Osteoblast (primary cell): Measurements from ENCODE around the gene ME2. TPM values are rescaled to one million over a fixed set of nuclear protein-coding genes. Genes with fewer than 3 reads are reported as not detected.

Experiments
- DNase-seq: peaks from one replicate; pipeline ENCODE4 v3.0.0; 2011; ENCODE audit warnings: low spot score, mixed read lengths; ENCODE audit not compliant: insufficient read length; ENCODE audit errors: missing footprints
- H2AFZ ChIP-seq: 2 replicates; pipeline ENCODE4 v1.6.0; 2011; ENCODE audit warnings: mild to moderate bottlenecking, low read length
- H3K27ac ChIP-seq: 2 replicates; pipeline ENCODE4 v1.5.1; 2011; ENCODE audit warnings: mild to moderate bottlenecking, low read depth, low read length, moderate library complexity
- H3K27me3 ChIP-seq: 2 replicates; pipeline ENCODE4 v1.6.0; 2012; ENCODE audit warnings: mild to moderate bottlenecking, control low read depth, inconsistent platforms, low read length, moderate library complexity; ENCODE audit not compliant: insufficient read depth
- H3K36me3 ChIP-seq: 2 replicates; pipeline ENCODE4 v1.5.1; 2011; ENCODE audit warnings: mild to moderate bottlenecking, low read length, control low read depth, moderate library complexity; ENCODE audit not compliant: insufficient read depth
- H3K4me1 ChIP-seq: 2 replicates; pipeline ENCODE4 v1.5.1; 2011; ENCODE audit warnings: mild to moderate bottlenecking, low read length, control low read depth, moderate library complexity; ENCODE audit not compliant: insufficient read depth
- H3K4me2 ChIP-seq: 2 replicates; pipeline ENCODE4 v1.6.0; 2011; ENCODE audit warnings: mild to moderate bottlenecking, low read length; ENCODE audit not compliant: insufficient read depth
- H3K4me3 ChIP-seq: fragments of 200-600 bp; sonication (generic); 3 replicates; pipeline ENCODE4 v1.5.1; 2012; ENCODE audit warnings: mild to moderate bottlenecking, low read length, inconsistent platforms; ENCODE audit not compliant: insufficient read depth
- H3K79me2 ChIP-seq: 2 replicates; pipeline ENCODE4 v1.6.0; 2012; ENCODE audit warnings: mild to moderate bottlenecking, low read length, control low read depth, inconsistent platforms; ENCODE audit not compliant: insufficient read depth
- H3K9me3 ChIP-seq: 2 replicates; pipeline ENCODE4 v1.5.1; 2011; ENCODE audit warnings: low read depth, low read length, control low read depth
- H4K20me1 ChIP-seq: 2 replicates; pipeline ENCODE4 v1.6.0; 2012; ENCODE audit warnings: mild to moderate bottlenecking, low read length, control low read depth; ENCODE audit not compliant: insufficient read depth
- total RNA-seq: library from RNA; depleted of rRNA; stranded (reverse); fragments of >200 nt; gene quantifications from 2 replicates; pipeline ENCODE4 v1.2.3, GENCODE V29; 2012
- TF ChIP-seq, protein P1 (sequence below): IDR thresholded peaks from 2 replicates; pipeline ENCODE4 v1.5.1; 2011; ENCODE audit warnings: mild to moderate bottlenecking, low read depth, low read length, moderate library complexity; ENCODE audit errors: extremely low read depth

The ME2 gene
- total RNA-seq, 1 donor: 38.0 TPM

DNA sequence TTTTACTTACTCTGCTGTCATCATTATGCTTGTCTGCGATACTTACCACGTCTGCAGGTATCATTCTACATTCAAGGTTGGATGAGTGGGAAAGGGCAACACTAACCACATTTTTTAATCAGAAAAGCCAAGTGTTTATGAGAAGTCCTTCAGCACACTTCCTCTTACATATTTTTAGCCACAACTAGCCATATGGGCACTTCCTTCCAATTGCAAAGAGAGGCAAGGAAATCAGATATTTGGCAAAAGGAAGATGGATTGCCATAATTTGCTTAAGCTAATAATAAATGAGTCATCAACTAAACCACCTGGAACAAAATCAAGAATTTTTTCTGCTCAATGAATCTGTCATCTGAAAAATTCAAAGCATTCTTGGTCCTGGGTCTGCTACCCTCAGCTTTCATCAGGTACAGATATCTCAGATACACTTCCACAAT, 42.4 kb upstream of the ME2 start:
- no peak for DNase-seq
- Histone ChIP-seq H4K20me1 (no peaks in the 10 kb centered on the region), H3K4me2 (no peak overlapping the region), H3K4me1 (peaks cover 2% of the 10 kb centered on the region), H3K27me3 (peaks cover 4% of the 10 kb centered on the region), H3K9me3 (no peaks in the 10 kb centered on the region), H3K79me2 (no peaks in the 10 kb centered on the region), H3K36me3 (no peaks in the 10 kb centered on the region), H3K4me3 (no peak overlapping the region), H2AFZ (no peak overlapping the region), H3K27ac (no peak overlapping the region)
- TF ChIP-seq, protein P1, sequence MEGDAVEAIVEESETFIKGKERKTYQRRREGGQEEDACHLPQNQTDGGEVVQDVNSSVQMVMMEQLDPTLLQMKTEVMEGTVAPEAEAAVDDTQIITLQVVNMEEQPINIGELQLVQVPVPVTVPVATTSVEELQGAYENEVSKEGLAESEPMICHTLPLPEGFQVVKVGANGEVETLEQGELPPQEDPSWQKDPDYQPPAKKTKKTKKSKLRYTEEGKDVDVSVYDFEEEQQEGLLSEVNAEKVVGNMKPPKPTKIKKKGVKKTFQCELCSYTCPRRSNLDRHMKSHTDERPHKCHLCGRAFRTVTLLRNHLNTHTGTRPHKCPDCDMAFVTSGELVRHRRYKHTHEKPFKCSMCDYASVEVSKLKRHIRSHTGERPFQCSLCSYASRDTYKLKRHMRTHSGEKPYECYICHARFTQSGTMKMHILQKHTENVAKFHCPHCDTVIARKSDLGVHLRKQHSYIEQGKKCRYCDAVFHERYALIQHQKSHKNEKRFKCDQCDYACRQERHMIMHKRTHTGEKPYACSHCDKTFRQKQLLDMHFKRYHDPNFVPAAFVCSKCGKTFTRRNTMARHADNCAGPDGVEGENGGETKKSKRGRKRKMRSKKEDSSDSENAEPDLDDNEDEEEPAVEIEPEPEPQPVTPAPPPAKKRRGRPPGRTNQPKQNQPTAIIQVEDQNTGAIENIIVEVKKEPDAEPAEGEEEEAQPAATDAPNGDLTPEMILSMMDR: no peak

DNA sequence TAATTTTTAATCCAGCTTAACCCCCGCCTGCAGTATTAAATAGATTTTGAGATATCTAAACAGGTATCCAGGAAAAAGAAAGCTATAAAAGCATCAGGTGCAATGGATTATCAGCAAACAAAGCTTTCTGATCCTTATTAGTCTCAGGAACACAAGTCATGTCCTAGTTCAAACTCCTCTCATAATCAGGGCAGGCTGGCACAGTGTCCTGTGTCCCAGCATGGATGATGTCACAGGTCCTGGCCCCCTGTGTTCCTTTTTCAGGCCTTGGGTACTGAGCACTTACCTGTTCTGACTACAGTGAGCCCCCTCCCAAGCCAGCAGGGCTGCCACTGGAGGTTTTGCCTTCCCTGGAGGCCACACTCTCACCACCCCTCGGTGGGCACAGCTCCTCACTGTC, 39.6 kb upstream of the ME2 start:
- no peak overlapping the region for H3K4me2 ChIP-seq
- H2AFZ ChIP-seq: no peak overlapping the region
- no peak overlapping the region for H3K4me3 ChIP-seq
- H4K20me1 ChIP-seq: no peaks in the 10 kb centered on the region
- no peaks in the 10 kb centered on the region for H3K36me3 ChIP-seq
- TF ChIP-seq, protein P1: no peak
- DNase-seq: no peak
- H3K4me1 ChIP-seq: peaks cover 2% of the 10 kb centered on the region
- H3K27me3 ChIP-seq: peaks cover 4% of the 10 kb centered on the region
- no peaks in the 10 kb centered on the region for H3K9me3 ChIP-seq
- H3K27ac ChIP-seq: no peak overlapping the region
- no peaks in the 10 kb centered on the region for H3K79me2 ChIP-seq

DNA sequence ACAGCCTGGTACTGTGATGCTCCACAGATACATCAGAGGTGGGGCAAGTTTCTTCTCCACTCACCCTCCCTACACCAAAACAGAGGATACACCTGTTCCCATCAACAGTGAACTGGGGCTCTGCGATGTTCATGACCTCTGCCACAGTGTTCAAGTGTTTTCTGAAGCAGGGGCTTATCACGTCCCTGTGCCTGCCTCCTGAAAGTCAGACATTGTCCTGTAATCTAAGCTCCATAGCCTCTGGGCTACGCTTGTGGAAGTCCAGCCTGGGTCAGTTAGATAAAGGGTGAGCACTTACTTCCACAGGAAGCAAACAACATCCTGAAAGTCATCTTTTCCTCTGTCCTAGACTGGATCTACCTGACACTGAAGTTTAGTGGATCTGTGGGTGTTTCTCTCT, 38.9 kb upstream of the ME2 start:
- no peak overlapping the region for H3K27ac ChIP-seq
- TF ChIP-seq, protein P1: no peak
- no peak for DNase-seq
- H4K20me1 ChIP-seq: no peaks in the 10 kb centered on the region
- no peaks in the 10 kb centered on the region for H3K9me3 ChIP-seq
- no peaks in the 10 kb centered on the region for H3K79me2 ChIP-seq
- no peak overlapping the region for H2AFZ ChIP-seq
- H3K27me3 ChIP-seq: peaks cover 4% of the 10 kb centered on the region
- no peaks in the 10 kb centered on the region for H3K36me3 ChIP-seq
- H3K4me1 ChIP-seq: peaks cover 2% of the 10 kb centered on the region
- no peak overlapping the region for H3K4me3 ChIP-seq
- H3K4me2 ChIP-seq: no peak overlapping the region

DNA sequence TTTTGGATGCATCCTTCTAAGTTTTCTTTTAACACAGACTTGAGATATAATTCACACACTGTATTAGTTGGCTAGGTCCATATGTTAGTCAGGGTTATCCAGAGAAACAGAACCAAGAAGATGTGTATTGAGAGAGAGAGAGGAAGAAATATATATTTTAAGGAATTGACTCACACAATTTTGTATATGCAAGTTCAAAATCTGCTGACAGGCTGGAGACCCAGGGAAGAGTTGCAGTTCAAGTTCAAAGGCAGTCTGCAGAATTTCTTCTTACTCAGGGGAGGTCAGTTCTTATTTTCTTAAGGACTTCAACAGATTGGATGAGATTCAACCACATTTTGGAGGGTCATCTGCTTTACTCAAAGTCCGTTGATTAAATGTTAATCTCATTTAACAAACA, 36.1 kb upstream of the ME2 start:
- TF ChIP-seq, protein P1: no peak
- H3K4me3 ChIP-seq: no peak overlapping the region
- no peak overlapping the region for H2AFZ ChIP-seq
- DNase-seq: no peak
- peaks cover 4% of the 10 kb centered on the region for H3K27me3 ChIP-seq
- no peak overlapping the region for H3K27ac ChIP-seq
- no peaks in the 10 kb centered on the region for H4K20me1 ChIP-seq
- no peaks in the 10 kb centered on the region for H3K79me2 ChIP-seq
- H3K9me3 ChIP-seq: no peaks in the 10 kb centered on the region
- no peak overlapping the region for H3K4me2 ChIP-seq
- H3K4me1 ChIP-seq: peaks cover 13% of the 10 kb centered on the region
- H3K36me3 ChIP-seq: no peaks in the 10 kb centered on the region
